Ovary (tissue), 3 donors: Measurements from ENCODE around the gene SPATA16.

Experiments
- CTCF ChIP-seq, 3 donors: fragments of 450-650 bp in 2 of 3; fragments of 200-600 bp in 1 of 3; IDR thresholded peaks; one replicate each; pipeline versions ENCODE4 v1.5.1 to v1.8.0; 2016 to 2022; ENCODE audit warnings: antibody characterized with exemption in 3 of 3, mild to moderate bottlenecking in 1 of 3
- EP300 ChIP-seq: sonication (generic); formaldehyde crosslinking; IDR thresholded peaks from one replicate; pipeline ENCODE4 v1.6.1; 2017; ENCODE audit warnings: antibody characterized with exemption
- POLR2A ChIP-seq: fragments of 450-650 bp; IDR thresholded peaks from one replicate; pipeline ENCODE4 v1.6.1; 2017; ENCODE audit warnings: antibody characterized with exemption, mild to moderate bottlenecking, moderate library complexity
- donor health status: DM: no; HTN: no; CAD: no.

GRCh38 chr3:172968646-172969045, 172.4 kb downstream of the SPATA16 start:
- TF ChIP-seq CTCF (IDR thresholded peaks at IDR 0.05) (no peak), EP300 (no peak), POLR2A (no peak)
